SKM-1 (cell line): Measurements from ENCODE around the gene EVC2.
"Not testable (repeated sequence)": the region's sequence is repeated elsewhere in the genome, so short reads cannot be mapped to it uniquely, and the experiment has no call there.

ENCODE experiments used
- DNase-seq: peaks from one replicate; lab custom pipeline; 2025; ENCODE audit not compliant: unreplicated experiment; lab: John Stamatoyannopoulos, UW

The EVC2 gene

GRCh38 chr4:5629542-5629941 lies 78.8 kb downstream of the EVC2 start:
- no peak for DNase-seq

GRCh38 chr4:5626913-5627312 lies 81.4 kb downstream of the EVC2 start:
- DNase-seq, result no peak

- no peak for DNase-seq
Observed at GRCh38 chr4:5622596-5622995, 85.8 kb downstream of the EVC2 start.

GRCh38 chr4:5619913-5620625 lies 88.3 kb downstream of the EVC2 start:
- no peak for DNase-seq

GRCh38 chr4:5618051-5618960 lies 90.1 kb downstream of the EVC2 start:
- DNase-seq, result no peak

- no peak for DNase-seq
Observed at GRCh38 chr4:5616331-5616950, 91.9 kb downstream of the EVC2 start.

- DNase-seq, result no peak
Observed at GRCh38 chr4:5615496-5616075, 92.8 kb downstream of the EVC2 start.

- no peak for DNase-seq
Observed at GRCh38 chr4:5611750-5612149, 96.6 kb downstream of the EVC2 start.

- no peak for DNase-seq
Observed at GRCh38 chr4:5609306-5610007, 98.9 kb downstream of the EVC2 start.

GRCh38 chr4:5593828-5594227 lies 114.5 kb downstream of the EVC2 start:
- not testable (repeated sequence) for DNase-seq

GRCh38 chr4:5592272-5592671 lies 116.1 kb downstream of the EVC2 start:
- DNase-seq, result no peak

- no peak for DNase-seq
Observed at GRCh38 chr4:5589495-5589894, 118.9 kb downstream of the EVC2 start.

- no peak for DNase-seq
Observed at GRCh38 chr4:5588046-5588445, 120.3 kb downstream of the EVC2 start.

- DNase-seq, result no peak
Observed at GRCh38 chr4:5575941-5576340, 132.4 kb downstream of the EVC2 start.

- DNase-seq, result no peak
Observed at GRCh38 chr4:5574386-5574785, 134.0 kb downstream of the EVC2 start.

GRCh38 chr4:5573965-5574364 lies 134.4 kb downstream of the EVC2 start:
- no peak for DNase-seq

GRCh38 chr4:5572751-5573150 lies 135.6 kb downstream of the EVC2 start:
- no peak for DNase-seq

- DNase-seq, result no peak
Observed at GRCh38 chr4:5572114-5572513, 136.2 kb downstream of the EVC2 start.

- DNase-seq, result no peak
Observed at GRCh38 chr4:5571646-5572045, 136.7 kb downstream of the EVC2 start.

- no peak for DNase-seq
Observed at GRCh38 chr4:5569451-5569850, 138.9 kb downstream of the EVC2 start.

GRCh38 chr4:5568931-5569330 lies 139.4 kb downstream of the EVC2 start:
- DNase-seq, result no peak
